Activated naive CD8-positive, alpha-beta T cell (primary cell): ENCODE results near the gene CDH23.

Experiments
- H3K27ac Mint-ChIP-seq: one replicate; pipeline ENCODE4 v1.8.0; 2021; ENCODE audit warnings: mixed read lengths
- H3K27me3 Mint-ChIP-seq: one replicate; pipeline ENCODE4 v1.8.0; 2021; ENCODE audit warnings: mixed read lengths
- H3K36me3 Mint-ChIP-seq: one replicate; pipeline ENCODE4 v1.8.0; 2021; ENCODE audit warnings: mixed read lengths
- H3K4me1 Mint-ChIP-seq: one replicate; pipeline ENCODE4 v1.8.0; 2021; ENCODE audit warnings: low read depth, mixed read lengths
- H3K4me3 Mint-ChIP-seq: one replicate; pipeline ENCODE4 v1.8.0; 2021; ENCODE audit warnings: mild to moderate bottlenecking, mixed read lengths
- H3K9me3 Mint-ChIP-seq: one replicate; pipeline ENCODE4 v1.8.0; 2021; ENCODE audit warnings: low read depth, mixed read lengths

CDH23 gene

GRCh38 chr10:71678057-71678805 lies 281.5 kb downstream of the CDH23 start:
- no peak overlapping the region for H3K4me3 Mint-ChIP-seq
- no peaks in the 10 kb centered on the region for H3K9me3 Mint-ChIP-seq
- no peaks in the 10 kb centered on the region for H3K36me3 Mint-ChIP-seq
- H3K27me3 Mint-ChIP-seq, result no peaks in the 10 kb centered on the region
- H3K27ac Mint-ChIP-seq, result no peak overlapping the region
- no peaks in the 10 kb centered on the region for H3K4me1 Mint-ChIP-seq

GRCh38 chr10:71679425-71679824 lies 282.7 kb downstream of the CDH23 start:
- H3K4me1 Mint-ChIP-seq, result no peaks in the 10 kb centered on the region
- H3K4me3 Mint-ChIP-seq, result no peak overlapping the region
- no peak overlapping the region for H3K27ac Mint-ChIP-seq
- H3K9me3 Mint-ChIP-seq, result no peaks in the 10 kb centered on the region
- H3K27me3 Mint-ChIP-seq, result no peaks in the 10 kb centered on the region
- H3K36me3 Mint-ChIP-seq, result no peaks in the 10 kb centered on the region

GRCh38 chr10:71681977-71682376 lies 285.3 kb downstream of the CDH23 start:
- Mint-ChIP-seq H3K27me3 (no peaks in the 10 kb centered on the region), H3K9me3 (no peaks in the 10 kb centered on the region), H3K27ac (no peak overlapping the region), H3K36me3 (no peaks in the 10 kb centered on the region), H3K4me1 (no peaks in the 10 kb centered on the region), H3K4me3 (no peak overlapping the region)

GRCh38 chr10:71683301-71683700 lies 286.6 kb downstream of the CDH23 start:
- H3K9me3 Mint-ChIP-seq, result no peaks in the 10 kb centered on the region
- no peak overlapping the region for H3K4me3 Mint-ChIP-seq
- H3K4me1 Mint-ChIP-seq, result peaks cover 1% of the 10 kb centered on the region
- H3K27me3 Mint-ChIP-seq, result no peaks in the 10 kb centered on the region
- H3K36me3 Mint-ChIP-seq, result peaks cover 2% of the 10 kb centered on the region
- no peak overlapping the region for H3K27ac Mint-ChIP-seq

GRCh38 chr10:71684356-71685173 lies 287.8 kb downstream of the CDH23 start:
- Mint-ChIP-seq H3K9me3 (no peaks in the 10 kb centered on the region), H3K4me1 (peaks cover 1% of the 10 kb centered on the region), H3K4me3 (no peak overlapping the region)

GRCh38 chr10:71685554-71686232 lies 289.0 kb downstream of the CDH23 start:
- Mint-ChIP-seq H3K27me3 (no peaks in the 10 kb centered on the region), H3K4me3 (no peak overlapping the region), H3K36me3 (peaks cover 2% of the 10 kb centered on the region), H3K27ac (no peak overlapping the region), H3K9me3 (no peaks in the 10 kb centered on the region), H3K4me1 (peaks cover 1% of the 10 kb centered on the region)

More at GRCh38 chr10:71684356-71685173, 287.8 kb downstream of the CDH23 start:
- Mint-ChIP-seq H3K36me3 (peaks cover 2% of the 10 kb centered on the region), H3K27me3 (no peaks in the 10 kb centered on the region), H3K27ac (no peak overlapping the region)

- Mint-ChIP-seq H3K27me3 (no peaks in the 10 kb centered on the region), H3K36me3 (peaks cover 2% of the 10 kb centered on the region), H3K4me1 (peaks cover 1% of the 10 kb centered on the region), H3K9me3 (no peaks in the 10 kb centered on the region), H3K4me3 (no peak overlapping the region), H3K27ac (no peak overlapping the region)
Observed at GRCh38 chr10:71687077-71687476, 290.4 kb downstream of the CDH23 start.

GRCh38 chr10:71687480-71687879 lies 290.8 kb downstream of the CDH23 start:
- no peak overlapping the region for H3K4me3 Mint-ChIP-seq
- no peaks in the 10 kb centered on the region for H3K27me3 Mint-ChIP-seq
- H3K4me1 Mint-ChIP-seq, result peaks cover 1% of the 10 kb centered on the region
- no peak overlapping the region for H3K27ac Mint-ChIP-seq
- H3K36me3 Mint-ChIP-seq, result peaks cover 2% of the 10 kb centered on the region
- no peaks in the 10 kb centered on the region for H3K9me3 Mint-ChIP-seq

GRCh38 chr10:71688256-71688655 lies 291.5 kb downstream of the CDH23 start:
- no peak overlapping the region for H3K4me3 Mint-ChIP-seq
- peaks cover 1% of the 10 kb centered on the region for H3K4me1 Mint-ChIP-seq
- H3K27me3 Mint-ChIP-seq, result no peaks in the 10 kb centered on the region
- peak overlapping the region; percentile 84 for H3K27ac Mint-ChIP-seq
- no peaks in the 10 kb centered on the region for H3K9me3 Mint-ChIP-seq
- peaks cover 2% of the 10 kb centered on the region for H3K36me3 Mint-ChIP-seq

- Mint-ChIP-seq H3K27ac (no peak overlapping the region), H3K4me1 (peaks cover 19% of the 10 kb centered on the region), H3K9me3 (no peaks in the 10 kb centered on the region), H3K36me3 (peaks cover 2% of the 10 kb centered on the region), H3K4me3 (no peak overlapping the region), H3K27me3 (no peaks in the 10 kb centered on the region)
Observed at GRCh38 chr10:71690094-71690720, 293.5 kb downstream of the CDH23 start.

- H3K27ac Mint-ChIP-seq, result no peak overlapping the region
- no peak overlapping the region for H3K4me3 Mint-ChIP-seq
- H3K4me1 Mint-ChIP-seq, result peaks cover 23% of the 10 kb centered on the region
- H3K9me3 Mint-ChIP-seq, result no peaks in the 10 kb centered on the region
- H3K27me3 Mint-ChIP-seq, result no peaks in the 10 kb centered on the region
- peaks cover 2% of the 10 kb centered on the region for H3K36me3 Mint-ChIP-seq
Observed at GRCh38 chr10:71691405-71691804, 294.7 kb downstream of the CDH23 start.

- Mint-ChIP-seq H3K36me3 (peaks cover 2% of the 10 kb centered on the region), H3K9me3 (no peaks in the 10 kb centered on the region), H3K27me3 (no peaks in the 10 kb centered on the region), H3K4me1 (peaks cover 36% of the 10 kb centered on the region), H3K4me3 (no peak overlapping the region), H3K27ac (no peak overlapping the region)
Observed at GRCh38 chr10:71692598-71693306, 296.0 kb downstream of the CDH23 start.

- no peaks in the 10 kb centered on the region for H3K36me3 Mint-ChIP-seq
- no peak overlapping the region for H3K27ac Mint-ChIP-seq
- no peaks in the 10 kb centered on the region for H3K27me3 Mint-ChIP-seq
- peak overlapping the region; percentile 30 for H3K4me3 Mint-ChIP-seq
- no peaks in the 10 kb centered on the region for H3K9me3 Mint-ChIP-seq
- H3K4me1 Mint-ChIP-seq, result peaks cover 40% of the 10 kb centered on the region
Observed at GRCh38 chr10:71693377-71693776, 296.7 kb downstream of the CDH23 start.

GRCh38 chr10:71694039-71694501 lies 297.4 kb downstream of the CDH23 start:
- H3K4me1 Mint-ChIP-seq, result peaks cover 47% of the 10 kb centered on the region
- no peaks in the 10 kb centered on the region for H3K9me3 Mint-ChIP-seq
- H3K4me3 Mint-ChIP-seq, result peak overlapping the region; percentile 32
- H3K36me3 Mint-ChIP-seq, result no peaks in the 10 kb centered on the region
- H3K27ac Mint-ChIP-seq, result peak overlapping the region; percentile 61
- H3K27me3 Mint-ChIP-seq, result no peaks in the 10 kb centered on the region
